ENCODE measurements around the gene PXT1.
"Not testable (repeated sequence)": the region's sequence is repeated elsewhere in the genome, so short reads cannot be mapped to it uniquely, and the experiment has no call there.

DNA sequence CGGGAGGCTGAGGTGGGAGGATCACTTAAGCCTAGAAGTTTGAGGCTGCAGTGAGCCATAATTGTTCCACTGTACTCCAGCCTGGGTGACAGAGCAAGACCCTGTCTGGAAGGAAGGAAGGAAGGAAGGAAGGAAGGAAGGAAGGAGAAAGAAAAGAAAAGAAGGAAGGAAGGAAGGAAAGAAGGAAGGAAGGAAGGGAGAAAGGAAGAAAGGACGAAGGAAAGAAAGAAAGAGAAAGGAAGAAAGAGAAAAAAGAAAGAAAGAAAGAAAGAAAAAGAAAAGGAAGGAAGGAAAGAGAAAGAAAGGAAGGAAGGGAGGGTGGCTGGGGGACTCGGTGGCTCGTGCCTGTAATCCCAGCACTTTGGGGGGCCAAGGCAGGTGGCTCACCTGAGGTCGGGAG lies 32.9 kb downstream of the PXT1 start:
- TF ChIP-seq, protein P1, sequence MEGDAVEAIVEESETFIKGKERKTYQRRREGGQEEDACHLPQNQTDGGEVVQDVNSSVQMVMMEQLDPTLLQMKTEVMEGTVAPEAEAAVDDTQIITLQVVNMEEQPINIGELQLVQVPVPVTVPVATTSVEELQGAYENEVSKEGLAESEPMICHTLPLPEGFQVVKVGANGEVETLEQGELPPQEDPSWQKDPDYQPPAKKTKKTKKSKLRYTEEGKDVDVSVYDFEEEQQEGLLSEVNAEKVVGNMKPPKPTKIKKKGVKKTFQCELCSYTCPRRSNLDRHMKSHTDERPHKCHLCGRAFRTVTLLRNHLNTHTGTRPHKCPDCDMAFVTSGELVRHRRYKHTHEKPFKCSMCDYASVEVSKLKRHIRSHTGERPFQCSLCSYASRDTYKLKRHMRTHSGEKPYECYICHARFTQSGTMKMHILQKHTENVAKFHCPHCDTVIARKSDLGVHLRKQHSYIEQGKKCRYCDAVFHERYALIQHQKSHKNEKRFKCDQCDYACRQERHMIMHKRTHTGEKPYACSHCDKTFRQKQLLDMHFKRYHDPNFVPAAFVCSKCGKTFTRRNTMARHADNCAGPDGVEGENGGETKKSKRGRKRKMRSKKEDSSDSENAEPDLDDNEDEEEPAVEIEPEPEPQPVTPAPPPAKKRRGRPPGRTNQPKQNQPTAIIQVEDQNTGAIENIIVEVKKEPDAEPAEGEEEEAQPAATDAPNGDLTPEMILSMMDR (IDR thresholded peaks at IDR 0.05) = not testable (repeated sequence)
- TF ChIP-seq POLR2A (IDR thresholded peaks at IDR 0.05) = not testable (repeated sequence)

All from body of pancreas (tissue), 4 donors.